Measurements from ENCODE around the gene TMEM191B.
"Not testable (repeated sequence)": the region's sequence is repeated elsewhere in the genome, so short reads cannot be mapped to it uniquely, and the experiment has no call there.

DNA sequence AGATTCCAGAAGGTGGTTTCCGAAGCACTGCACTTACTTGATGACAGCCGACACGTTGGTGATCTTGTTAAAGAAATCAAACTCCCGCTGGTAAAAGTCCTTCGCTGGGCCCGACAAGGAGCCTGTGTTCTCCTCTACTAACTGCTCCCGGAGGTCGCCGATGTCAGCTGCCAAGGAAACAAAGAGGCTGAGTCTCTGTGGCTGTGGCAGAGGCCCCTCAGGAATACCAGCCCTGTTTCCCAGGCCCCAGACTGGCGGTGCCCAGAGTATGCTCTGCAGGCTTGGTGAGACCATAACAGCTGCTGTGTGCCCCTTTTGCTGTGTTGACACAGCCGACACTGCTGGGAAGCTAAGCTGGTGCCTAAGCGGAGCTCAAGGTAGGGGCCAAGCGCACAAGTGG lies 17.0 kb downstream of the TMEM191B start:
- TF ChIP-seq, protein P1, sequence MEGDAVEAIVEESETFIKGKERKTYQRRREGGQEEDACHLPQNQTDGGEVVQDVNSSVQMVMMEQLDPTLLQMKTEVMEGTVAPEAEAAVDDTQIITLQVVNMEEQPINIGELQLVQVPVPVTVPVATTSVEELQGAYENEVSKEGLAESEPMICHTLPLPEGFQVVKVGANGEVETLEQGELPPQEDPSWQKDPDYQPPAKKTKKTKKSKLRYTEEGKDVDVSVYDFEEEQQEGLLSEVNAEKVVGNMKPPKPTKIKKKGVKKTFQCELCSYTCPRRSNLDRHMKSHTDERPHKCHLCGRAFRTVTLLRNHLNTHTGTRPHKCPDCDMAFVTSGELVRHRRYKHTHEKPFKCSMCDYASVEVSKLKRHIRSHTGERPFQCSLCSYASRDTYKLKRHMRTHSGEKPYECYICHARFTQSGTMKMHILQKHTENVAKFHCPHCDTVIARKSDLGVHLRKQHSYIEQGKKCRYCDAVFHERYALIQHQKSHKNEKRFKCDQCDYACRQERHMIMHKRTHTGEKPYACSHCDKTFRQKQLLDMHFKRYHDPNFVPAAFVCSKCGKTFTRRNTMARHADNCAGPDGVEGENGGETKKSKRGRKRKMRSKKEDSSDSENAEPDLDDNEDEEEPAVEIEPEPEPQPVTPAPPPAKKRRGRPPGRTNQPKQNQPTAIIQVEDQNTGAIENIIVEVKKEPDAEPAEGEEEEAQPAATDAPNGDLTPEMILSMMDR (conservative IDR thresholded peaks at IDR 0.05; ENCODE audit: low read depth, low read length): not testable (repeated sequence)
- not testable (repeated sequence) for TF ChIP-seq EZH2phosphoT487 (IDR thresholded peaks at IDR 0.05; ENCODE audit: borderline replicate concordance, low read length); EZH2 (IDR thresholded peaks at IDR 0.05; ENCODE audit: low read length, unreplicated experiment)

All from PC-3 (cell line).